Activated naive CD8-positive, alpha-beta T cell (primary cell): ENCODE measurements around the gene ANKRD34B.

ENCODE experiments used
- H3K27ac Mint-ChIP-seq: one replicate; pipeline ENCODE4 v1.8.0; 2021; ENCODE audit warnings: mixed read lengths
- H3K27me3 Mint-ChIP-seq: one replicate; pipeline ENCODE4 v1.8.0; 2021; ENCODE audit warnings: mixed read lengths
- H3K36me3 Mint-ChIP-seq: one replicate; pipeline ENCODE4 v1.8.0; 2021; ENCODE audit warnings: mixed read lengths
- H3K4me1 Mint-ChIP-seq: one replicate; pipeline ENCODE4 v1.8.0; 2021; ENCODE audit warnings: low read depth, mixed read lengths
- H3K4me3 Mint-ChIP-seq: one replicate; pipeline ENCODE4 v1.8.0; 2021; ENCODE audit warnings: mild to moderate bottlenecking, mixed read lengths
- H3K9me3 Mint-ChIP-seq: one replicate; pipeline ENCODE4 v1.8.0; 2021; ENCODE audit warnings: low read depth, mixed read lengths

Gene ANKRD34B

GRCh38 chr5:80540691-80541090 lies 29.4 kb downstream of the ANKRD34B start:
- H3K27me3 Mint-ChIP-seq: no peaks in the 10 kb centered on the region
- no peak overlapping the region for H3K4me3 Mint-ChIP-seq
- peaks cover under 1% of the 10 kb centered on the region for H3K9me3 Mint-ChIP-seq
- H3K27ac Mint-ChIP-seq: no peak overlapping the region
- H3K4me1 Mint-ChIP-seq: peaks cover 2% of the 10 kb centered on the region
- H3K36me3 Mint-ChIP-seq: no peaks in the 10 kb centered on the region

DNA sequence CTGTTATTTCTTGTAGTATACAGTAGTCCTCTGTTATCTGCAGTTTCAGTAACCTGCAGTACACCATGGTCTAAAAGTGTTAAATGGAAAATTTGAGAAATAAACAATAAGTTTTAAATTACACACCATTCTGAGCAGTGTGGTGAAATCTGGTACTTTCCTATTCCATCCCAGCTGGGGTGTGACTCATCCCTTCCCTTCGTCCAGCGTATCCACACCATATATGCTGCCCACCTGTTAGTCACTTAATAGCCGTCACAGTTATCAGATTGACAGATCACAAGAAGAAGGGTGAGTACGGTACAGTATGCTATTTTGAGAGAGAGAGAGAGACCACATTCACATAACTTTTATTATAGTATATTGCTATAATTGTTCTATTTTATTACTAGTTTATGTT lies 53.3 kb downstream of the ANKRD34B start:
- no peaks in the 10 kb centered on the region for H3K9me3 Mint-ChIP-seq
- no peak overlapping the region for H3K4me3 Mint-ChIP-seq
- H3K36me3 Mint-ChIP-seq: peaks cover 3% of the 10 kb centered on the region
- H3K4me1 Mint-ChIP-seq: no peaks in the 10 kb centered on the region
- no peaks in the 10 kb centered on the region for H3K27me3 Mint-ChIP-seq
- H3K27ac Mint-ChIP-seq: no peak overlapping the region

- peaks cover 5% of the 10 kb centered on the region for H3K36me3 Mint-ChIP-seq
- no peak overlapping the region for H3K27ac Mint-ChIP-seq
- no peaks in the 10 kb centered on the region for H3K9me3 Mint-ChIP-seq
- H3K4me3 Mint-ChIP-seq: no peak overlapping the region
- H3K27me3 Mint-ChIP-seq: no peaks in the 10 kb centered on the region
- H3K4me1 Mint-ChIP-seq: no peaks in the 10 kb centered on the region
These were observed 60.7 kb downstream of the ANKRD34B start for GRCh38 chr5:80509362-80509761.

GRCh38 chr5:80508844-80509243 lies 61.2 kb downstream of the ANKRD34B start:
- H3K4me3 Mint-ChIP-seq: no peak overlapping the region
- no peaks in the 10 kb centered on the region for H3K4me1 Mint-ChIP-seq
- no peaks in the 10 kb centered on the region for H3K9me3 Mint-ChIP-seq
- H3K27me3 Mint-ChIP-seq: no peaks in the 10 kb centered on the region
- peaks cover 5% of the 10 kb centered on the region for H3K36me3 Mint-ChIP-seq
- no peak overlapping the region for H3K27ac Mint-ChIP-seq

- no peaks in the 10 kb centered on the region for H3K9me3 Mint-ChIP-seq
- no peak overlapping the region for H3K4me3 Mint-ChIP-seq
These were observed 62.4 kb downstream of the ANKRD34B start for GRCh38 chr5:80507663-80508062.

More at GRCh38 chr5:80507663-80508062, 62.4 kb downstream of the ANKRD34B start:
- Mint-ChIP-seq H3K27ac (no peak overlapping the region), H3K36me3 (peaks cover 2% of the 10 kb centered on the region), H3K4me1 (no peaks in the 10 kb centered on the region), H3K27me3 (no peaks in the 10 kb centered on the region)
